Activated naive CD8-positive, alpha-beta T cell treated with anti-CD3 and anti-CD28 coated beads for 36 hours (primary cell): ENCODE data around the gene DIAPH2. TPM values are rescaled to one million over a fixed set of nuclear protein-coding genes. Genes with fewer than 3 reads are reported as not detected.

Source experiments
- DNase-seq: peaks from one replicate; pipeline ENCODE4 v3.0.0; 2021
- H3K27ac Mint-ChIP-seq: one replicate; pipeline ENCODE4 v1.8.0; 2022; ENCODE audit warnings: mild to moderate bottlenecking, moderate library complexity, mixed read lengths
- H3K27me3 Mint-ChIP-seq: one replicate; pipeline ENCODE4 v1.8.0; 2022; ENCODE audit warnings: mild to moderate bottlenecking, mixed read lengths
- H3K36me3 Mint-ChIP-seq: one replicate; pipeline ENCODE4 v1.8.0; 2021; ENCODE audit warnings: mild to moderate bottlenecking, mixed read lengths
- H3K4me1 Mint-ChIP-seq: one replicate; pipeline ENCODE4 v1.8.0; 2021; ENCODE audit warnings: mixed read lengths
- H3K4me3 Mint-ChIP-seq: one replicate; pipeline ENCODE4 v1.8.0; 2022; ENCODE audit warnings: mild to moderate bottlenecking, moderate library complexity, mixed read lengths
- H3K9me3 Mint-ChIP-seq: one replicate; pipeline ENCODE4 v1.8.0; 2022; ENCODE audit warnings: mixed read lengths
- total RNA-seq, 2 experiments: library from RNA; stranded (reverse); gene quantifications; one replicate each; pipeline ENCODE4 v1.2.3, GENCODE V29; 2021

DIAPH2 gene
- total RNA-seq, 2 experiments from 2014 or later, result 4.8 to 5.5 TPM

DNA sequence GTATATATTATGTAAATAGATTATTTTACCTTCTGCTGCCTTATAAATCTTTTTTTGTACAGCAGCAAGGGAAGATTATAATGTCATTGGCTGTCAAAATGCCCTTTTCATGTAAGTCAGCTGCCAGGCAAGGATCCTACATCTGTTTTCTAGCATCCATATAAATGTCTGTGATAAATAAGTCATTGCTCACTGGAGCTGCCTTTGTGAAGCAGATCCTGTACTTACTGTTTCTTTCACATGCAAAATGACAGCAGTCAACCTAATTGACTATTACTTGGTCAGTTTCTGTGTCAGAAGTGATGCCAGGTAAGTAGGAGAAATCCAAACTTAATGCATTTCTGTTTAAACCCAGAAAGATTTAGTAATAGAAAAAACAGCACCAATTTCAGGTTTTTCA lies 819.8 kb downstream of the DIAPH2 start:
- DNase-seq, result no peak
- Mint-ChIP-seq H3K4me3 (no peak overlapping the region), H3K27me3 (no peaks in the 10 kb centered on the region), H3K9me3 (no peaks in the 10 kb centered on the region), H3K36me3 (no peaks in the 10 kb centered on the region), H3K27ac (no peak overlapping the region), H3K4me1 (no peaks in the 10 kb centered on the region)

DNA sequence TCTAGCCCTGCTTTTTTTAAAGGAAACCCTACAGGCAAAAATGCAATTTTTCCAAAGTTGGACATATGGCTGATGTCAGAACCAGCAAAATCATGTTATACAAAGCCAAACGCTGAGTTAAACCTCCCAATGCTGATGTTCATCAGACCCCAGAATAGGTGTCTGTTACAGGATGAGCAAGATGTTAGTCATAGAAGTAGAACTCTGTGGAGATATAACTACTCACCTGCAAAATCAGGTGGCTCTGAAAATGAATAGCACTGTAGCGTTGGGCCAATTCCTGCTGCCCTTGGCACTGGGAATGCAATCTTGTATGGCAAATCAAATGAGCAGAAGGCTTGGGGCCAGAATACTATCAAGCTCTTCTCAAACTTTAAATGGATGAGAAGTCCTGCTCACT lies 833.1 kb downstream of the DIAPH2 start:
- no peak overlapping the region for H3K4me3 Mint-ChIP-seq
- no peak for DNase-seq
- H3K36me3 Mint-ChIP-seq, result no peaks in the 10 kb centered on the region
- H3K9me3 Mint-ChIP-seq, result no peaks in the 10 kb centered on the region
- H3K27ac Mint-ChIP-seq, result no peak overlapping the region
- no peaks in the 10 kb centered on the region for H3K27me3 Mint-ChIP-seq
- no peaks in the 10 kb centered on the region for H3K4me1 Mint-ChIP-seq

DNA sequence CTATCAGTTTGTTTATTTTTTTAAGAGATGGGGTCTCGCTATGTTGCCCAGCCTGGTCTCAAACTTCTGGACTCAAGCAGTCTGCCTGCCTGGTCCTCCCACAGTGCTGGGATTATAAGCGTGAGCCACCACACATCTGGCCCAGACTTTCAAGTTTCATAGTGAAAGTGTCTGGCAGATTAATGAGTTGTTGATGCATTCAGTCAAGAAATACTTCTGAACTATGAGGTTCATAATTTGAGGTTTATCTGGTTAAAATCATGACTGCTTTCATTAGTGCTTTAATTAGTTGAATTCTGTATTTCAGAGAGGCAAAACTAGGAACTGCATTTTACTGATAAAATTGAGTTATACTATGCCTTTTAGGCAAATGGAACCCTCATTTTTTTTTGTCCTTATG lies 837.7 kb downstream of the DIAPH2 start:
- H3K4me3 Mint-ChIP-seq, result no peak overlapping the region
- H3K27me3 Mint-ChIP-seq, result no peaks in the 10 kb centered on the region
- no peak for DNase-seq
- peaks cover 3% of the 10 kb centered on the region for H3K9me3 Mint-ChIP-seq
- no peak overlapping the region for H3K27ac Mint-ChIP-seq
- no peaks in the 10 kb centered on the region for H3K4me1 Mint-ChIP-seq
- no peaks in the 10 kb centered on the region for H3K36me3 Mint-ChIP-seq

DNA sequence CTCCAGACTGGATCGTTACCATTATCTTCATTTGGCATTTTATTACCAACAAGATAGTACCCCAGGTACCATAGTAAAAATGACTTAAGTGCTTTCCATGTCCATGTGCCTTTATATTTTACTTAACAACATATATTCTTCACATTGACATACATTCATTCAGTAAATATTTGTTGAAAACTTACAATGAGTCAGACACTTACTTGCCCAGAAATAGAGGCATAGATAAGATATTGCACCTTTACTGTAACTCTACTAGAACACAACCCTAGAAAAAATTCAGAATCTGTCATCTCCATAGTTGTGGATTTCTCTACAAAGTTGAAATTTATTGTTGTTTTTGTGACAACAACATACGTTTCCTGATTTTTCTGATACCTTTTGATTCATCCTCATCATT lies 839.7 kb downstream of the DIAPH2 start:
- Mint-ChIP-seq H3K27ac (no peak overlapping the region), H3K4me3 (no peak overlapping the region), H3K36me3 (peaks cover 9% of the 10 kb centered on the region), H3K27me3 (no peaks in the 10 kb centered on the region), H3K9me3 (peaks cover 10% of the 10 kb centered on the region), H3K4me1 (no peaks in the 10 kb centered on the region)
- no peak for DNase-seq

DNA sequence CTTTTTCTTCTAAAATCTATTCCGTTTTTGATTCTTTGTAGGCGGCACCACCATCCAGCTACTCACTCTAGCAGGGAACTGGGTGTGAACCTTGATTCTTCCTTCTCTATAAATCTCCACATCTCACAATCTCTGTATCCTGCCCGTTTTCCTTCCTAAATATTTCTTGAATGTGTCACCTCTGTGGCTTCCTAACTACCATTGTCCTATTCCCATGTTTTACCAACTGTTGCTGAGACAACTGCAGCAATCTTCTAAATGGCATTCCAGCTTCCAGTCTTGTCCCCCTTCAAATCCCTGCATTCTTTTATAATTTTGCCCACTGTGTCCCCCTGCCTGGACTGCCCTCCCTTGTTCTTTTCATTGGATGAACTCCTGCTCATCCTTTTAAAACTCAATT lies 840.4 kb downstream of the DIAPH2 start:
- H3K27me3 Mint-ChIP-seq, result no peaks in the 10 kb centered on the region
- peaks cover 9% of the 10 kb centered on the region for H3K36me3 Mint-ChIP-seq
- no peak overlapping the region for H3K27ac Mint-ChIP-seq
- no peaks in the 10 kb centered on the region for H3K4me1 Mint-ChIP-seq
- no peak for DNase-seq
- H3K4me3 Mint-ChIP-seq, result no peak overlapping the region
- H3K9me3 Mint-ChIP-seq, result peaks cover 12% of the 10 kb centered on the region

DNA sequence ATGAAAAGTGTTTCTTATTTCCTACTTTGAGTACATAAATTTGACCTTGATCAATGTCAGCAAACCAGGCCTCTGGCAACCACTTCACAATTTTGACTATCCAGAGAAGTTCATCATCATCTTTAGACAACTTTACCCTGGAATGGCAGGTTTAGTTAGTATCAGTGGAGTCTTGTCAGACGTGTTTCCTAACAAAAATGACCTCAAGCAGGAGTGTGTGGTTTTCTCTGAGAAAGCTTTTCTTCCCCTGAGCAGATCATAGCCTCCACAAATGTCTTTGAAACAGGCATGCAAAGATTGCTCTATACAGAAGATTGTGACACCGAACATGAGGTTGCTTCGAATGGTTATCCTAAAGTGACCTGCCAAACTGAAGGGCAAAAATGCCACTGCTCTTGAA lies 841.3 kb downstream of the DIAPH2 start:
- Mint-ChIP-seq H3K4me3 (no peak overlapping the region), H3K36me3 (peaks cover 11% of the 10 kb centered on the region), H3K4me1 (no peaks in the 10 kb centered on the region), H3K27ac (no peak overlapping the region), H3K27me3 (no peaks in the 10 kb centered on the region), H3K9me3 (peaks cover 17% of the 10 kb centered on the region)
- no peak for DNase-seq

DNA sequence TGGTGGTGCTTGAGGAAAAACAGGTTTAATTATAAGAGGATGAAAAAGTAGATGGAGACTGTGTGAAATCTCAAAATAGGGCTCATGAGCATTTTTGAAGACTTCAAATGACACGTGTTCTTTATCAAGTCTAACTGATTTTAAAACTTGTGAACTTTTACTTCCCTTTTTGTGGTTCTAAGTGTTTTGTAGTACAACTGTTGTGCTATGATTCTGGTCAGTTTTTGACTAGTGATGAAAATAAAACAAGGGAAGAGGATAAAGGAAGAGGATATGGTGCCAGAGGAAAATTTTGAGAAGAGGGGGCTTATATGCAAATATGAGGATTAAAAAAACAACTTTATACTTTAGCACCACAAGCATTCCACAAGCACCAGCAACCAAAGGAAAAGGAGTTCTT lies 843.1 kb downstream of the DIAPH2 start:
- no peak overlapping the region for H3K4me3 Mint-ChIP-seq
- no peak for DNase-seq
- no peak overlapping the region for H3K27ac Mint-ChIP-seq

DNA sequence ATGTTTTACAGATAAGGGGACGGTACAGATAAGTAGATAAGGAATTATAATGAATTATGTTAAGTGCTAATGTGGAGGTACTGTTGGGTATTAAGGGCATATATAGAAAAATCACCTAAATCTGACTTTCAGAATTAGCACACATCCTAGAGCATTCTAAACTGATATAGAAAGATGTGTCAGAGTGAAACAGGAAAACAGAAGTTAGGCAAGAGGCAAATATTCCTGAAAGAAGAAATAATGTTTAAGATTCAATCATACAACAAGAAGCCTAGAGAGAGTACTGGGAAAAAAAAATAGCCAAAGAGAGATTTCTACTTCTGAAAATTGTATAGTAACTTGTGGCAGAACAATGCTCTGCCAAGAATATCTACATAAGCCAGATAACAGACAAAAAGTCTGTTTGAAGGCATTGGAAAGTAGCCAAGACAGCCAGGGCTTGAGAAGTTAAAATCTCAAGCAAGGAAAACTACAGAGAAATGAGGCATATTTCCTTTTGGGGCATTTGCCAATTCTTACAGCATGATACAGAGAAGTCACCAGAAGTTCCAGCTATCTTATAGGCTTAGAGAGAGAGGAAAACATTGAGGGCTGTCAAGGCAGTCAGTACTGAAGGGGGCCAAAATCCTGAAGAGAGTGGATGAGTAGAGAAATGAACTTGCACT lies 845.0 kb downstream of the DIAPH2 start:
- no peaks in the 10 kb centered on the region for H3K27me3 Mint-ChIP-seq
- H3K4me3 Mint-ChIP-seq, result no peak overlapping the region
- H3K4me1 Mint-ChIP-seq, result no peaks in the 10 kb centered on the region
- H3K27ac Mint-ChIP-seq, result no peak overlapping the region
- peaks cover 19% of the 10 kb centered on the region for H3K9me3 Mint-ChIP-seq
- DNase-seq, result no peak
- peaks cover 11% of the 10 kb centered on the region for H3K36me3 Mint-ChIP-seq

More for the DNA sequence above, 843.1 kb downstream of the DIAPH2 start:
- Mint-ChIP-seq H3K4me1 (no peaks in the 10 kb centered on the region), H3K36me3 (peaks cover 11% of the 10 kb centered on the region), H3K9me3 (peaks cover 19% of the 10 kb centered on the region), H3K27me3 (no peaks in the 10 kb centered on the region)

DNA sequence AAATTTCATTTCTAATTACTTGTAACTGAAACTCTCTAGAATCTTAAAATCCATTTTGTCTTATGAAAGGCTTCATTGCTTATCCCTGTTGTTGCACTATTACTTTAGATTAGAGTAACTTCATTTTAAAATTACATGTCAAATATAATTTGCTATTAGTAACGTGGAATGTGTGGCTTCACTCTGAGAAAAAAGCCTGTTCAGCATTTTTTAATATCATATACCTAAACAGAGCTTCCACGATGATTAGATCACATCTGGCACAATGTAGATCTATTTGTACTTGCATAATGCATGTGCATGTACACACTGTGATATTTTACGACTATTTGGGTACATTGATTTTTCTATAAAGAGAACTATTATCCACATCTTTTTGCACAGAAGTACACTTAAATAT lies 847.2 kb downstream of the DIAPH2 start:
- DNase-seq, result no peak
- H3K9me3 Mint-ChIP-seq, result peaks cover 18% of the 10 kb centered on the region
- no peaks in the 10 kb centered on the region for H3K4me1 Mint-ChIP-seq
- peaks cover 11% of the 10 kb centered on the region for H3K36me3 Mint-ChIP-seq
- no peak overlapping the region for H3K27ac Mint-ChIP-seq
- no peak overlapping the region for H3K4me3 Mint-ChIP-seq
- no peaks in the 10 kb centered on the region for H3K27me3 Mint-ChIP-seq

DNA sequence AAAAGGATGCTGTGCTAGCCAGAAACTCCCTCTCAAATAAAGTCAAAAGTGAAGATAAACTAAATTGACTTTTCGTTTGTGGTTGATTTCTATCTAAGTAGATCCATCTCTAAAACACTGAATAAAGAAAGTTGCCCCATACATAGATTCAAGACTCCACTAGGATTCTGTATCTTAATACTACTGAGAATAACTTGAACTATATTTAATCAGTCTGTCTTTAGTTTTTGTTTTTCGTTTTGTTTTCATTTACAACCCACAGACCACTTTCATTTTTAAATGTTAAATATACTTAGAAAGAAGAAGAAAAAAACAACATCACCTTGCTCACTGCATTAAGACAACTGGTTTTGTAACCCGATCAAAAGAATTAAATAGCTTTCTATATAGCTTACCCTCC lies 854.1 kb downstream of the DIAPH2 start:
- no peak overlapping the region for H3K4me3 Mint-ChIP-seq
- H3K36me3 Mint-ChIP-seq, result no peaks in the 10 kb centered on the region
- H3K27ac Mint-ChIP-seq, result no peak overlapping the region
- DNase-seq, result no peak
- H3K9me3 Mint-ChIP-seq, result no peaks in the 10 kb centered on the region
- H3K4me1 Mint-ChIP-seq, result no peaks in the 10 kb centered on the region
- H3K27me3 Mint-ChIP-seq, result no peaks in the 10 kb centered on the region

DNA sequence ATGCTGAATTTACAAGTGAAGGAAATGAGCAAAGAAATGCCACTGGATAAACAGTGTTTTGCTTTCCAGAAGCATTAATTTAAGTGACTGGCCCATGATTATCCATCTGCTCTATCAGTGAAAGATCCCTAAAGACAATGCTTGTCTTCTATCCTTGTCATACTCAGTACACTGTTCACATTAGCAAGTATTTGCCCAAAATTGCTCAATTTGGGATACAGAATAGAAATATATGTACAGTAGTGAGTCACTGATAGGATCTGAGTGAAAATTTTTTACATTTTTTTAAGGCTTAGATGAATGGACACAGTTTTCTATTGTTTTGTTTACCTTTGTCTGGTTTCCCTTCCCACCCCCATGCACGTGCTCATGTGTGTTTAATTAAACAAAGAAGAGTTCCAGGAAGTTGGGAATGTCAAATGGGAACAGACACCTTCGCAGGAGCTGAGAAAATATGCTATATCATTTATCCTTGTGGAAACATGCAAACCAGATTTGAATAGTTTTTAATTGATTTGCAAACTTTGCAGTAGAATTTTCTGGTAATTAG lies 855.4 kb downstream of the DIAPH2 start:
- Mint-ChIP-seq H3K27me3 (no peaks in the 10 kb centered on the region), H3K36me3 (no peaks in the 10 kb centered on the region), H3K9me3 (no peaks in the 10 kb centered on the region), H3K4me3 (no peak overlapping the region), H3K27ac (no peak overlapping the region), H3K4me1 (no peaks in the 10 kb centered on the region)
- no peak for DNase-seq

DNA sequence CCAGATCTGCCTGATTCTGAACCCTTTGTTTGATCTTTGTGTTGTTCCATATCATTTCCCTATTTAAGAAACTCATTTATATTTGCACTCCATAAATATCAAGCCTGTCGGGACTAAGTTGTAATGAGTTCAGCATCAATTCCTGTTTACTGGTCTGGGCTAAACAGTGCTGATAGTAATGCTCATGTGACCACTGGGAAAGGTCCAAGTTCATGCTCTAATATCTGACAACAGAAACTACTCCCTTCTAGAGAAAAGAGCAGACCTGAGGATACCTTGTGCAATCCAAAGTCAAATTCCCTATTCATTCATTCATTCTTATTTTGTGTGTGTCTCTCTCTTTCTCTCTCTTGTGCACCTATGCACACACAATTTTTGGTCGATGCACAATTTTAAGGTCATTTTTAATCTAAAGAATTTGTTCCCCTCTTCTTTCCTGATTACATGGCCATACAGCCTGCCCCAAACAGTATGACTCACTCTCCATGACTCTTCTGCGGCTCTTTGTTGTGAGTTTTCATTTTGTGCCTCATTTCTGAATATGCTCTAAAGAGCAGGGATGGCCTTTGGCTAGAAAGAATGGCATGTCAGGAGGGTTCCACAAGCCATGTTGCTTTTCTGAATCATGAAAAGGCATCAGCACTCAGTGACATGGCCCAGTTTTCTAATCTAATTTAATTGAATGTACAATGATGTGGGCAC lies 863.4 kb downstream of the DIAPH2 start:
- Mint-ChIP-seq H3K36me3 (no peaks in the 10 kb centered on the region), H3K27ac (no peak overlapping the region), H3K9me3 (no peaks in the 10 kb centered on the region), H3K4me1 (peaks cover 2% of the 10 kb centered on the region), H3K27me3 (no peaks in the 10 kb centered on the region), H3K4me3 (no peak overlapping the region)
- DNase-seq, result no peak

DNA sequence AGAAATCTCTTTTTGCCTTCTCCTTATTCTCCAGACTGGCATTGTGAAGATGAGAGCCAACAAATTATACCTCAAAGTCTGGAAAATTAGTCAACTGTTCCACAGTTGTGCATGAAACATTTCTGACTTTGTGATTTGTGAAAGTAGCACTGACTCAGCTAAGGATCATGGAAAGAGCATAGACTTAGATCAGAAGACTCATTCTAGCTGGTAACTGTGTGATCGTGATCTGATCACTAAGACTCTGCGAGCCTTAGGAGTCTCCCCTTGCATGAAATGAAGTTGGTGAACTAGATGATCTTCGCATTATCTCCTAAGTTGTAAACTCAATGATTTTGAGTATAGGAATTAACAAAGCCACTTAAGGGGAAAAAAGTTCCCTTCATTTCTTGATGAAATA lies 867.2 kb downstream of the DIAPH2 start:
- Mint-ChIP-seq H3K4me1 (peaks cover 2% of the 10 kb centered on the region), H3K9me3 (no peaks in the 10 kb centered on the region), H3K27me3 (no peaks in the 10 kb centered on the region), H3K27ac (no peak overlapping the region), H3K4me3 (no peak overlapping the region), H3K36me3 (no peaks in the 10 kb centered on the region)
- DNase-seq, result no peak

DNA sequence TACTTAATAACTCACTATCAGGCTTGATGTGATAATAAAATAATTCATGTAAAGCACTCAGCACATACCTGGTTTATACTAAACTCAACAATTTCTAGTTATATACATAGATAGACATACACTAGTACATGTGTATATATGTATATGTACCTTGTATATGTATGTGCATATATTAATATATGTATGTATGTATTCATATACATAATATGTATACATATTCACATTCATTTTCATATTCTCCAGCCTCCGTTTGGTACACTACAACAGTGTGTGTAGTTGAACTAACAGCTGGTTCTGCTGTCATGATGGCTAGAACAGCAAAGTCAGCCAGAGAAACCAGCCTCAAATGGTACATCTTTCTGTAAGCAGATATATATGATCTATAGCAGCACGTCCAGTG lies 869.2 kb downstream of the DIAPH2 start:
- no peak for DNase-seq
- no peak overlapping the region for H3K27ac Mint-ChIP-seq
- H3K4me1 Mint-ChIP-seq, result peaks cover 2% of the 10 kb centered on the region
- H3K36me3 Mint-ChIP-seq, result no peaks in the 10 kb centered on the region
- H3K4me3 Mint-ChIP-seq, result no peak overlapping the region
- no peaks in the 10 kb centered on the region for H3K9me3 Mint-ChIP-seq
- no peaks in the 10 kb centered on the region for H3K27me3 Mint-ChIP-seq

DNA sequence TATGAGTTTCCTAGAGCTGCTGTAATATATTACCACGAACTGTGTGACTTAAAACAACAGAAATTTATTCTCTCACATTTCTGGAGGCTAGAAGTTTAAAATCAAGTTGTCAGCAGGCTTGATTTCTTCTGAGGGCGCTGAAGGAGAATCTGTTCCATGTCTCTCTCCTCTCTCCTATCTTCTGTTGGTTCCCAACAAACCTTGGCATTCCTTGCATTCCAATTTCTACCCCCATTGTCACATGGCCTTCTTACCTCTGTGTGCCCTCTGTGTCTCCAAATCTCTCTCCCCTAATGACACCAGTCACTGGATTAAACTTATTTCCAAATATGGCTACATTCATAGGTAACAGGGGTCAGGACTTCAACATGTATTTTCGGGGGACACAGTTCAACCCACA lies 871.7 kb downstream of the DIAPH2 start:
- no peaks in the 10 kb centered on the region for H3K36me3 Mint-ChIP-seq
- no peaks in the 10 kb centered on the region for H3K27me3 Mint-ChIP-seq
- no peaks in the 10 kb centered on the region for H3K9me3 Mint-ChIP-seq

More for the DNA sequence above, 871.7 kb downstream of the DIAPH2 start:
- H3K4me1 Mint-ChIP-seq, result peaks cover 2% of the 10 kb centered on the region
- H3K4me3 Mint-ChIP-seq, result no peak overlapping the region
- H3K27ac Mint-ChIP-seq, result no peak overlapping the region
- no peak for DNase-seq
